ENCODE data around the gene CASP8.
"Not testable (repeated sequence)": the region's sequence is repeated elsewhere in the genome, so short reads cannot be mapped to it uniquely, and the experiment has no call there.

CASP8 gene

GRCh38 chr2:201231781-201232466 lies 28.4 kb upstream of the CASP8 start:
- no CpG with 5 or more reads among the region's 8 CpGs for WGBS (ENCODE audit: insufficient coverage, insufficient read length)
- H3K27ac ChIP-seq (ENCODE audit: low read length), result no peak overlapping the region
- no peaks in the 10 kb centered on the region for H3K9me3 ChIP-seq (ENCODE audit: control insufficient read depth, insufficient read depth, low read length)
- H3K27me3 ChIP-seq (ENCODE audit: control insufficient read depth, insufficient read depth, low read length), result no peaks in the 10 kb centered on the region
- H3K4me1 ChIP-seq (ENCODE audit: control insufficient read depth, insufficient read depth, low read length), result no peaks in the 10 kb centered on the region
- DNase-seq (ENCODE audit: low read depth, low spot score), result peak; percentile 91
- H3K4me3 ChIP-seq (ENCODE audit: low read length), result no peak overlapping the region
- no peaks in the 10 kb centered on the region for H3K36me3 ChIP-seq (ENCODE audit: control insufficient read depth, insufficient read depth, low read length)

DNA sequence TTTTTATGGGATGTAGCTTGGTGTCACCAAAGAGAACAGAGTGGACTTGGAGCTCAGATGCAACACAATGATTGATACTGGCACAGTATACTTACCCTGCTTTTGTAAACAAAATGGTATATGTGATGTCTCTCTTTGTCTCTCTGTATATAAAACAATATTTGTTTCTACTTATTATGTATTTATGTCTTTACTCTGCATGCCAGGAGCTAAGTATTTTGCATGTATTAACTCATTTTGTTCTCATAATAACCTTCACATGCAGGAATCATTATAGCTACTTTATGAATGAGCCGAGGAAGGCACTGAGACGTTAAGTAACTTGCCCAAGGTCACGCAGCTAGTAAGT lies 27.9 kb upstream of the CASP8 start:
- Histone ChIP-seq H3K4me3 (ENCODE audit: low read length) (no peak overlapping the region), H3K4me1 (ENCODE audit: control insufficient read depth, insufficient read depth, low read length) (no peaks in the 10 kb centered on the region), H3K36me3 (ENCODE audit: control insufficient read depth, insufficient read depth, low read length) (no peaks in the 10 kb centered on the region), H3K9me3 (ENCODE audit: control insufficient read depth, insufficient read depth, low read length) (no peaks in the 10 kb centered on the region), H3K27me3 (ENCODE audit: control insufficient read depth, insufficient read depth, low read length) (no peaks in the 10 kb centered on the region), H3K27ac (ENCODE audit: low read length) (no peak overlapping the region)
- no peak for DNase-seq (ENCODE audit: low read depth, low spot score)
- no CpG with 5 or more reads among the region's 3 CpGs for whole genome bisulfite sequencing (ENCODE audit: insufficient coverage, insufficient read length)

GRCh38 chr2:201233192-201233811 lies 27.0 kb upstream of the CASP8 start:
- Histone ChIP-seq H3K4me3 (ENCODE audit: low read length) (no peak overlapping the region), H3K27ac (ENCODE audit: low read length) (no peak overlapping the region)

GRCh38 chr2:201233812-201234662 lies 26.3 kb upstream of the CASP8 start:
- DNase-seq (ENCODE audit: low read depth, low spot score), result no peak
- no CpG with 5 or more reads among the region's 21 CpGs for WGBS (ENCODE audit: insufficient coverage, insufficient read length)
- H3K9me3 ChIP-seq (ENCODE audit: control insufficient read depth, insufficient read depth, low read length), result no peaks in the 10 kb centered on the region
- H3K36me3 ChIP-seq (ENCODE audit: control insufficient read depth, insufficient read depth, low read length), result no peaks in the 10 kb centered on the region
- H3K4me3 ChIP-seq (ENCODE audit: low read length), result no peak overlapping the region
- no peaks in the 10 kb centered on the region for H3K27me3 ChIP-seq (ENCODE audit: control insufficient read depth, insufficient read depth, low read length)
- H3K4me1 ChIP-seq (ENCODE audit: control insufficient read depth, insufficient read depth, low read length), result no peaks in the 10 kb centered on the region
- no peak overlapping the region for H3K27ac ChIP-seq (ENCODE audit: low read length)

More at GRCh38 chr2:201233192-201233811, 27.0 kb upstream of the CASP8 start:
- H3K9me3 ChIP-seq (ENCODE audit: control insufficient read depth, insufficient read depth, low read length), result no peaks in the 10 kb centered on the region
- no peaks in the 10 kb centered on the region for H3K36me3 ChIP-seq (ENCODE audit: control insufficient read depth, insufficient read depth, low read length)
- DNase-seq (ENCODE audit: low read depth, low spot score), result no peak
- no peaks in the 10 kb centered on the region for H3K27me3 ChIP-seq (ENCODE audit: control insufficient read depth, insufficient read depth, low read length)
- WGBS (ENCODE audit: insufficient coverage, insufficient read length), result no CpG with 5 or more reads among the region's 8 CpGs
- no peaks in the 10 kb centered on the region for H3K4me1 ChIP-seq (ENCODE audit: control insufficient read depth, insufficient read depth, low read length)

DNA sequence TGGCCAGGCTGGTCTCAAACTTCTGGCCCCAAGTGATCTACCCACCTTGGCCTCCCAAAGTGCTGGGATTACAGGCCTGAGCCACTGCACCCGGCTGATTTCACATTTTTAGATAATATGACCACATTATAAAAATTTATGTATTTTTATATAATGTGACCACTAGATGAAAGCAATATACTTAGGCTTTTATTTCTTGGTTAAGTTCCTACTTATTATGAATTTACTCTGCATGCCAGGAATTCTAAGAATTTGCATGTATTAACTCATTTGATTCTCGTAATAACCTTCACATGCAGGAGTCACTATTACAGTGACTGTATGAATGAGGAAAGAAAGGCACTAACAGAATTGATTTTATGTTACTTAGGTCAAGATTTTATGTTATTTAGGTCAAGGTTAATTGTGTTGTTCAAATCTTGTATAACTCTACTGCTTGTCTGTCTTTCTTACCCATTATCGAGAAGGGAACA lies 25.6 kb upstream of the CASP8 start:
- H3K27ac ChIP-seq (ENCODE audit: low read length), result no peak overlapping the region
- no peaks in the 10 kb centered on the region for H3K4me1 ChIP-seq (ENCODE audit: control insufficient read depth, insufficient read depth, low read length)
- H3K4me3 ChIP-seq (ENCODE audit: low read length), result no peak overlapping the region
- H3K36me3 ChIP-seq (ENCODE audit: control insufficient read depth, insufficient read depth, low read length), result no peaks in the 10 kb centered on the region
- no peak for DNase-seq (ENCODE audit: low read depth, low spot score)
- no CpG with 5 or more reads among the region's 3 CpGs for WGBS (ENCODE audit: insufficient coverage, insufficient read length)
- no peaks in the 10 kb centered on the region for H3K9me3 ChIP-seq (ENCODE audit: control insufficient read depth, insufficient read depth, low read length)
- H3K27me3 ChIP-seq (ENCODE audit: control insufficient read depth, insufficient read depth, low read length), result no peaks in the 10 kb centered on the region

DNA sequence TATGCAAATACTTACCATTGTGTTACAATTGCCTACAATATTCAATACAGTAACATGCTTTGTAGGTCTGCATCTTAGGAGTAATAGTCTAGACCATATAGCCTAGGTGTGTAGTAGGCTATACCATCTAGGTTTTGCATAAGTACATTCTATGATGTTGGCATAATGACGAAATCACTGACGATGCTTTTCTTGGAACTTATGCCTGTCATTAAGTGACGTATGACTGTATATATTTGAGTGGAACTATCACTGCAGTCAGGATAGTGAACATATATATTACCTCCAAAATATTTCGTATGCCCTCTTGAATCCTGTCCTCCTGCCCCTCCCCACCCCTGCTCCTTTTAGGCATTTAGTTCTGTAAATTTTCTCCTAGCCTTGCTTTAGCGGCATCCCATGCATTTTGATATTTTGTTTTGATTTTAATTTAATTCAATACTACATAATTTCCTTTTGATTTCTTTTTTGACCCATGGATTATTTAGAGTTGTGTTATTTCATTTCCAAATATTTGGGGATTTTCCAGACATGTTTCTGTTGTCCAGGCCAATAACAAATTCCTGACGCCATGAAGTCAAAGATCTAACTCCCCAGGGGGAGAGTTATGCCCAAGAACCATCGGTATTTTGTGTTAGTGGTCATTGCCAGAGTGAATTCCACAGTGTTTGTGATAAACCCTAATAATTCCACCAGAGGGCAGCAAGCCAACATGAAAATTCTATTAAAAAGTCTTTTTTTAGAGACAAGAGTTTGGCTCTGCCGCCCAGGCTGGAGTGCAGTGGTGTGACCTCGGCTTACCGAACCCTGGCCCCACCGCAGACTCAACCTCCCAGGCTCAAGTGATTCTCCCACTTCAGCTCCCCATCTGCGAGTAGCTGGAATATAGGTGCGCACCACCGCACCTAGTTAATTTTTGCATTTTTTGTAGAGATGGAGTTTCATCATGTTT lies 24.2 kb upstream of the CASP8 start:
- H3K9me3 ChIP-seq (ENCODE audit: control insufficient read depth, insufficient read depth, low read length), result no peaks in the 10 kb centered on the region
- no CpG with 5 or more reads among the region's 14 CpGs for WGBS (ENCODE audit: insufficient coverage, insufficient read length)
- no peaks in the 10 kb centered on the region for H3K36me3 ChIP-seq (ENCODE audit: control insufficient read depth, insufficient read depth, low read length)
- H3K4me3 ChIP-seq (ENCODE audit: low read length), result no peak overlapping the region
- no peak overlapping the region for H3K27ac ChIP-seq (ENCODE audit: low read length)
- no peaks in the 10 kb centered on the region for H3K4me1 ChIP-seq (ENCODE audit: control insufficient read depth, insufficient read depth, low read length)
- H3K27me3 ChIP-seq (ENCODE audit: control insufficient read depth, insufficient read depth, low read length), result no peaks in the 10 kb centered on the region
- DNase-seq (ENCODE audit: low read depth, low spot score), result no peak

- Histone ChIP-seq H3K27me3 (ENCODE audit: control insufficient read depth, insufficient read depth, low read length) (no peaks in the 10 kb centered on the region), H3K27ac (ENCODE audit: low read length) (no peak overlapping the region), H3K9me3 (ENCODE audit: control insufficient read depth, insufficient read depth, low read length) (no peaks in the 10 kb centered on the region), H3K4me1 (ENCODE audit: control insufficient read depth, insufficient read depth, low read length) (no peaks in the 10 kb centered on the region), H3K4me3 (ENCODE audit: low read length) (no peak overlapping the region), H3K36me3 (ENCODE audit: control insufficient read depth, insufficient read depth, low read length) (no peaks in the 10 kb centered on the region)
- DNase-seq (ENCODE audit: low read depth, low spot score), result no peak
- no CpG with 5 or more reads among the region's 7 CpGs for WGBS (ENCODE audit: insufficient coverage, insufficient read length)
These were observed 22.7 kb upstream of the CASP8 start for GRCh38 chr2:201237486-201238123.

DNA sequence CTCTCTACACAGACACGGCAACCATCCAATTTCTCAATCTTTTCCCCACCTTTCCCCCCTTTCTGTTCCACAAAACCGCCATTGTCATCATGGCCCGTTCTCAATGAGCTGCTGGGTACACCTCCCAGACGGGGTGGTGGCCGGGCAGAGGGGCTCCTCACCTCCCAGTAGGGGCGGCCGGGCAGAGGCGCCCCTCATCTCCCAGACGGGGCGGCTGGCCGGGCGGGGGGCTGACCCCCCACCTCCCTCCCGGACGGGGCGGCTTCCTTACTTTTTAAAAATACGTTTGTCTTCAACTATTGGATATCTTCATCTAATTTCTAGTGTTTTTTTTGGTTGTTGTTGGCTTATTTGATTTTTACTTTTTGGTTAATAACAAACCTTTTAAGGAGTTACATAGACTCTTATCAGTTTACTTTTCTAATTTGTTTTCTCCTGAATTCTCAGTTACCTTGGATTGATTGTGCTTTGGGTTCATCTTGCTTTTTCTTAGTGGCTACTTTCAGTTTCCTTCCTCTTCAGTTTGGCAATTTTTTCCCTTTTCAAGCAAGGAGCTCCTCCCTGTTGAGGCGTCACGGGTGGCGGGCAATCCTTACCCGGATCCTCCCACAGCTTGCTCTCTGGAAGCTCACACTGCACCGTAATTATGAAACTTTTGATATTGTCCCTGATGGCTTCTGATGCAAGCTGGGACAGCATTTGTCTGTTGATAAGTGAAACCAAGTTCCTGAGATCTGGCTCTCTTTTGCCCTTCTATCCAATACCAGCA lies 21.0 kb upstream of the CASP8 start:
- no CpG with 5 or more reads among the region's 21 CpGs for WGBS (ENCODE audit: insufficient coverage, insufficient read length)
- H3K4me3 ChIP-seq (ENCODE audit: low read length); DNase-seq (ENCODE audit: low read depth, low spot score); H3K36me3 ChIP-seq (ENCODE audit: control insufficient read depth, insufficient read depth, low read length); H3K4me1 ChIP-seq (ENCODE audit: control insufficient read depth, insufficient read depth, low read length); H3K27me3 ChIP-seq (ENCODE audit: control insufficient read depth, insufficient read depth, low read length); H3K9me3 ChIP-seq (ENCODE audit: control insufficient read depth, insufficient read depth, low read length); H3K27ac ChIP-seq (ENCODE audit: low read length): not testable (repeated sequence)

DNA sequence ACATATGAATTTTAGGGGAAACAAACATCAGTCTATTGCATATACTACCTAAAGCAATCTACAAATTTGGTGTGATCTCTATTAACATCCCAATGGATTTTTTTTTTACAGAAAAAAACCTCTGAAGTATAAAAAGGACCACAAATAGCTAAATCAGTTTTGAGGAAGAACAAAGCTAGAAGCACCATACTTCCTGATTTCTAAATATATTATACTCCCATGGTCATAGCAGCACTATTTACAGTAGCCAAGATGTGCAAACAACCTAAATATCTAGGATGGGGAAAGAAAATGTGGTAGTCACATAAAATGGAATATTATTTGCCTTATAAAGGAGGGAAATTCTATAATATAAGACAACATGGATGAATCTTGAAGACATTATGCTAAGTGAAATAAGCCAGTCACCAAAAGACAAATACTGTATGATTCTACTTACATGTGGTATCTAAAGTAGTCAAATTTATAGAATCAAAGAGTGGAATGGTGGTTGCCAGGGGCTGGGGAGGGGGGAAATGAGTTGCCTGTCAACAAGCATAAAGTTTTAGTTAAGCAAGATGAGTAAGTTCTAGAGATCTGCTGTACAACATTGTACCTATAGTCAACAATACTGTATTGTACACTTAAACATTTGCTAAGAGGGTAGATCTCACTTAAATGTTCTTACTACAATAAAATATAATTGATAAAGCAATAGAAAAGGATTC lies 17.6 kb upstream of the CASP8 start:
- peaks cover 3% of the 10 kb centered on the region; the same call in 1 of the 2 replicates for H3K4me1 ChIP-seq (ENCODE audit: control insufficient read depth, insufficient read depth, low read length)
- H3K27ac ChIP-seq (ENCODE audit: low read length), result no peak overlapping the region
- no peak overlapping the region for H3K4me3 ChIP-seq (ENCODE audit: low read length)
- no peaks in the 10 kb centered on the region for H3K36me3 ChIP-seq (ENCODE audit: control insufficient read depth, insufficient read depth, low read length)
- H3K9me3 ChIP-seq (ENCODE audit: control insufficient read depth, insufficient read depth, low read length), result no peaks in the 10 kb centered on the region
- H3K27me3 ChIP-seq (ENCODE audit: control insufficient read depth, insufficient read depth, low read length), result no peaks in the 10 kb centered on the region
- DNase-seq (ENCODE audit: low read depth, low spot score), result no peak

Data from iPS DF 6.9 (cell line).